ENCODE results near the gene GLCCI1.

- TF ChIP-seq CTCF (IDR thresholded peaks at IDR 0.05), result no peak
- TF ChIP-seq POLR2A (IDR thresholded peaks at IDR 0.05), result no peak
Observed at GRCh38 chr7:8133188-8133848, 164.7 kb downstream of the GLCCI1 start.
